Activated CD8-positive, alpha-beta memory T cell treated with anti-CD3 and anti-CD28 coated beads for 24 hours (primary cell): ENCODE data around the gene EYA2.

Experiments used
- DNase-seq: peaks from one replicate; pipeline ENCODE4 v3.0.0-alpha.2; 2020

Gene EYA2

DNA sequence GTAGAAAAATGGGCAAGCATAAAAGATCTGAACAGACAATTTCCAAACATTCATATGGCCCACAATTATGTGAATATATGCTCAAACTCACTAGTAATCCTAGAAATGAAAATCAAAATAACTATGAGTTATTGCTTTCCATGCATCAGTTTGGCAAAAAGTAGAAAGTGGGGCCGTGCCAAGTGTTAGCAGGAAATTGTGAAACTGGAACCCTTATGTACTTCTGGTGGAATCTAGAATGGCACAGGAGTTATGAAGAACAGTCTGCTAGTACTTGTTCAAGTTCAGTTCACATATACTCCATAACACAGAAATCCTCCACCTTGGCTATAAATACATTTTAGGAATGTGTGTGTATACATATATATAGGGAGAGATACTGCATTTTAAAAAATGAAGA, 89.8 kb downstream of the EYA2 start:
- DNase-seq: no peak

DNA sequence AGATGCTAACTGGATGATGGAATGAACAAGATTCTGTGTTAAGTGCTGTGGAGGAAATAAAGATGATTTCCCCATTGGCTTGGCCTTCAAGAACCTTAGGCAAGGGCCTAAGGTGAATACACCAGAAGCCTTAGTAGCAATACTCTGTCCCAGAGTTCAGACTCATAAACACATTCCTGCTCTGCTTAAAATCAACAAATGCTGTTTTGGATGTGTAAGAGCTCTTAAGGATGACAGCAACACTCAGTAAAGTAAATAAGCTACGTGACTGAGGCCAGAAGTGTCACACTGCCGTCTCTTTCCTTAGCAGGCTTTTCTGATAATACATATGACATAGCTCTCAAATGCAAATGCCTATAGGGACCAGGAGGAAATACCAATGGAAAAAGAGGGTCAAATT, 90.6 kb downstream of the EYA2 start:
- no peak for DNase-seq

DNA sequence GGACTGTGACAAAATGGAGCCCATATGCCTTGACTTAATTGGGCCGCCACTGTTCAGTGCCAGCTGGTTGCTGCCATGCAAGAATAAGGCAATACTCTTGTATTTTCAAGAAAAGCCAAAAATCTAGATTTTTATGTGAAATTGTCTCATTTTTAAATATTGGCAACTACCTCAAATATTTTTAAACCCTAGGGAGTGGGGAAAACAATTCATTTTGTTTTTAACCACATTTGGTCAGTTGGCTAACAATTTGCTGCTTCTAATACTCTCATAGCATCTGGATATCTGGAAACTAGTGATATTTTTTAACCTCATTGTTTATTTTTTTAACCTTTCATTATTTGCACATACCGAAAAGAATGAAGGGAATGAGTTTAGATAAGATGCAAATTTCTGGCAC, 91.0 kb downstream of the EYA2 start:
- no peak for DNase-seq

DNA sequence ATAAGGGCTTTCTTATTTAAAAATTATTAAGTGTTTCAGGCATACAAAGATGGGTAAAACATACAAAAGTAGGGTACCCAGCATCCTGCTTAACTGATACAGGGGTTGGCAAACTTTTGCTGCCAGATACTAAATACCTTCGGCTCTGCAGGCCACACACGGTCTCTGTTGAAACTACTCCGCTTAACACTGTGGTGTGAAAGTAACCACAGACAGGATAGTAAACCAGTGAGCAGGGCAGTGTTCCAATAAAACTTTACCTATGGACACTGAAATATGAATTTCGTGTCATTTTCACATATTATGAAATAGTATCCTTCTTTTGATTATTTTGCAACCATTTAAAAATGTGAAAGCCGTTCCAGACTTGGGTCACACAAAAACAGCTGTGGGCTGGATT, 92.4 kb downstream of the EYA2 start:
- DNase-seq: no peak

DNA sequence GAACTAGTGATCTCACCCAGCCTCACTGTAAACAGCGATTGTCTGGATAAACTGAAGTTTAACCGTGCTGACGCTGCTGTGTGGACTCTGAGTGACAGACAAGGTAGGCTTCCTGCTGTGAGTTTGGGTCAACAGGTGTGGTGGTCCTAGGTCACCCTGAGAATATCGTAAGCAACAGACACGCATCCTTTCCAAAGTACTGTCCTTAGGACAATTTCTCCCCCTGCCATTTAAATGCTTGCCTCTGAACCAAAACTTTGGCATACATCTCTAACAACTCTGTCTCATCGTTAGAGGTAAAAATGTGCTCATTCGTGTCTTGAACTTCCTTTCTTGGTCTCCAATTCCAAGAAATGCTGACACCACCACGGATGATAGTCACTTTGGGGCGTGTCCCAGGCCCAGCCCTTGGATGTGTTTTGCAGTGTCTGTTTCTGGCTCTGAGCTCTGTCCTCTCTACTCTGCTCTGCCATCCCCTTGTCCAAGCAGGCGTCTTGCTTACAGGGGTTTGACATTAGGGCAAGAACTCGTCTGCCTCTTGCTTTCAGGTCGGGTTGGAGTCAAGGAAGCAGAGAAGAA, 95.5 kb downstream of the EYA2 start:
- DNase-seq: peak; percentile 46

DNA sequence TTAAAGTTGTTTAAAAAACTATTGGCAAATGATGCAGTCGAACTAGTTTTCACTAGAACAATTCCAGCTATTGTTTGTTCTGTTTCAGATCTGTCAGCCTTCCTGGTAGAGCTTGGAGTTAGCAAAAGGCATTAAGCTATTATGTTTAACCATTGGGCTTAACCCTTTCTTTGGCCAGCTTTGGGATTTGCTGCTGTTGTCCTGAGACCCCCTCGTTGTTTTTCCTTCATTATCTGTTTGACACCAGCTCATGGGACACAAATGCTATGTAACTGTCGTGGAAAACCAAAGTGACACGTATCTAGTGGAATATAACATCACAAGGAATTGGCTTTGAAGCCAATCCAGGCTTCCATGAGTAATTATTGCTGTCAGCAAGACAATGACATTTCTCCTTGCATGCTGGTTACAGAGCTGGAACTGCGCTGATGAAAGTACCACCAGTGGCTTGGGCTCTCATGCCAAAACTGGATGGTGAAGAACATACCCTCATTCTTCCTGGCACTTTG, 96.0 kb downstream of the EYA2 start:
- no peak for DNase-seq

DNA sequence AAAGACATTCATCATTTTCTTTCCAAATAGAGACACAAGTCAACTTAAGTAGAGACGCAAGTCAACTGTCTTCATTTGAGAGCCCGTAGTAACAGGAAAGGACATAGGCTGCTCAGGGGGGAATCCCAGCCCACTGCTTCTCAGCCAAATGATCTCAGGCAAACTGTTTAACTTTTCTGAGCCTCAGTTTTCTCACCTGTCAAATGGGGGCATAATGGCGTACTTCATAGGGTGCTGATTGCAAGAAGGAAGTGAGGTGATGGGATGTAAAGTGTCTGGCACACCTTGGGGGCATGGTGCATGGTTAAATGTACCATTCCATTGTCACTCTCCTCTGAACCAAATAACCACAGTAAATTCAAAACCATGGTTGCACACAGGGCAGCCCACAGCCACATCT, 96.5 kb downstream of the EYA2 start:
- peak; percentile 17 for DNase-seq

DNA sequence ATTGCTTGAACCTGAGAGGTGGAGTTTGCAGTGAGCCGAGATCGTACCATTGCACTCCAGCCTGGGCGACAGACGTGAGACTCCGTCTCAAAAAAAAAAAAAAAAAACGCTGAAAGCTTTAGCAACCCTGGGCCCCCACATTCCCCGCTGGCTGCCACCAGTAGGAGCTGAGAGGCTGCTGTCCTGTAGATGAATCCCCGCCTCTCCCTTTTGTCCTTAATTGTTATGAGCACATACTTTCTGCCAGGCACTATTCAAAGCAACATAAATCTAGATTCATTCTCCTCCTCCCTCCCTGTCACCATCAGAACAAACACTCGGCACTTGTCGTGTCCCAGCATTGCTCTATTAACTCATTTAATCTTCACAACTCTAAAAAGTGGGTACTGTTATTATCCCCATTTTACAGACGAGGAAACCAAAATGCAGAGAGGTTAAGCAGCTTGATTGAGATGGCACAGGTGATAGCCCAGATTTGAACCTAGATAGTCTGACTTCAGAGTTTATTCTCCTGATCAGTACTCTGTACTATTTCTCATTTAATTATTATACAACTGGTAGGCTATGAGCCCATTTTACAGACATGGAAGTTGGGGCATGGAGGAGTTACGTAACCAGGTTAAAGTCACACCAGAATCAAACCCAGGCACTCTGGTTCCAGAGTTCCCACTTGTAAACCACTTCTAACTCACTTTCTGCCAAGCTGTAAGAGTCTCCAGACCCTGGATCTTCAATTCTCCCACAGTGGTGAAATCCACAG, 97.4 kb downstream of the EYA2 start:
- DNase-seq: no peak

DNA sequence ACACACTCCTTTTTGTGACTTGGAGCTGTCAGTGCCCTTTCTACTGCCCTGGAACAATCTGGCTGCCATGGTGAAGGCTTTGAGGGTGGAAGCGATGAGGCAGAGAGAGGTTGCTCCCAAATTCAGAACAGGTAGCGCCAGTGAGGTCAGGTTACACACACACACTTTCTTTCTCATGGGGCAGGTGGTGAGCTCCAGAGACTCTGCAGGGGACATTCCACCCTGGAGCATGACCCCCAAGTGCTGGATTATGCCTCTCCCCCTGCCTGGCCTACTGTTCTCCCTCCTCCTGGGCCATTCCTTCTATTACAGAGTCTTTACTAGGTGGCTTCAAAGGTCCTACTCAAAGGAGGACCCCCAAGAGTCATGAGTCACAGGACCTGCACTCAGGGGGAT, 98.0 kb downstream of the EYA2 start:
- no peak for DNase-seq

DNA sequence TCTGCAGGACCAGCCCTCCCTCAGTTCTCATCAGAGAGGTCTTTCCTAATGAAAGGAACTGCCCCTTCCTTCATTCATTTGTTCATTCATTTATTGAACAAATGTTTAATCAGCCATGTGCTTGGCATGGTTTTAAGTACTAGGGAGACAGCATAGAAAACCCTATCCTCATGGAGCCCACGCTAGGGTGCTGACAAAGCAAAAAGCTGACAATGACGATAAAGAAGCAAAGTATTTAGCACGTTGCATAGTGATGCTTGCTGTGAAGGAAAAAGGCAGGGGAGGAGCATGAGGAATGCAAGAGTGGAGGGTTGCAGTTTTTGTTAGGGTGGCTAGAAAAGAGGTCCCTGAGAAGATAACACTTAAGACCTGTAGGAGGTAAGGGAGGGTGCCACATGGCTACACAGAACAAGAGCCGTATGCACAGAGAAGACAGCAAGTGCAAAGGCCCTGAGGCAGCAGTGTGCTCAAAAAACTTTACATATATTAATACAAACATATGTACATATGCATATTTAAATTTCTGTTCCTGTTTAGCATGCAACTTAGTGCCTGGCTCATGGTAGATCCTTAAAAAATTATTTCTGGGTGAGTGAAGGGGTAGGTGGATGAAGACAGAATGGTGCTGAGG, 98.9 kb downstream of the EYA2 start:
- no peak for DNase-seq

DNA sequence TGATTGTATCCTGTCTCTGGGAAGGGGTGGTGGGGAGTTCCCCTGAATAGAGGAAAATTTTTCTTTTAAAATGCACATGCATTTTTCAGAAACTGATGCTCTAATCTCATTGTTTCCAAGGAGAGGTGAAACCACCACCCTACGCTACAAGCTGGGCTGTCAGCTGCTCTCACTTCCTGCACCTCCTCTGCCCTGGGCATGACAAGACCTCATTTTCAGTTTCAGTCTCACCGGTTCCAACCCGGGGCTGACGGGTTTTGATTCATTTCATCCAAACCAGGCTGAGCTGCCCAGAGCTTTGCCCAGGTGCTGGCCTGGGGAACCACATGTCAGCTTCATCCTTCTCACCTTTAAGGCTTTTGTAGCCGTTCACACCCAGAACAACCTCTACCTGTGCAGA, 99.7 kb downstream of the EYA2 start:
- DNase-seq: peak; percentile 66

DNA sequence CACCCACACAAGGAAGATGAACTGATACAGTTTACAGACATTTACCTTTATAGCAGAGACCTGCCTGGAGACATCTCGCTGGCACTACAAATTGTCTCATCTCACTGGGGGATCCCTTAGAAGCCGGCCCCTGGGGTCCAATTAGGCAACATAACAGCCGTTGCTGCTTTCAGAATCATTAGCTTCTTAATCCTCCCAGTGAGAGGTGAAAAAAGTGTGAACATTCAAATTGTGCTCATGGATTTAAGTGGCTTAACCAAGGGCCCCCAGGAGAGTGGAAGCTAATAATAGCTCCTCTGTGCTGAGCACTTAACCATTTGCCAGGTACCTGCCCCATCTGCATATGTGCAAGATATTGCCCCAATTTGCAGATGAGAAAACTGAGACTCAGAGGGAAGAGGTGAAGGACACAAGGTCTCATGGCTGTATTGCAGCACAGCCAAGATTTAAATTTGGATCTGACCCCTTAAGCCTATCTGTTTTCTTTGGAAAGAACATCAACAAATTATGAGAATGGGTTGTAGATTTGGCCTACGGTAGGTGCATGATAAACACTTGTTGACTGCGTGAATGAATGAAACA, 101.0 kb downstream of the EYA2 start:
- DNase-seq: no peak

DNA sequence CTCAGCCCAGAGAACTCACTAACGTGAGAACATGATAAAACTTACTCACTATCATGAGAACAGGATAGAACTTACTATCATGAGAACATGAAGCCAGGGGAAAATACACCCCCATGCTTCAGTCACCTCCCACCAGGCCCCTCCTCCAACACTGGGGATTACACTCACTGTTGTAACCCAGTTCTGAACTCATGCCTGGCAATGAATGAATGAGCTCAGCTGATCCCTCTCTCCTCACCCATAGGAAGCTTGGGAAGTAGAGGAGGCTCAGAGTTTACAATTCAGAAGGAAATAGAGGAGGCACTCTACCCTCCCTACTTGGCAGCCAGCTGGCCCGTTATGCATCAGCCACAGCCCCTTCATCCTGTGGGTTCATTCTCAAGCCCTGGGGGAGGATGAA, 102.5 kb downstream of the EYA2 start:
- no peak for DNase-seq

DNA sequence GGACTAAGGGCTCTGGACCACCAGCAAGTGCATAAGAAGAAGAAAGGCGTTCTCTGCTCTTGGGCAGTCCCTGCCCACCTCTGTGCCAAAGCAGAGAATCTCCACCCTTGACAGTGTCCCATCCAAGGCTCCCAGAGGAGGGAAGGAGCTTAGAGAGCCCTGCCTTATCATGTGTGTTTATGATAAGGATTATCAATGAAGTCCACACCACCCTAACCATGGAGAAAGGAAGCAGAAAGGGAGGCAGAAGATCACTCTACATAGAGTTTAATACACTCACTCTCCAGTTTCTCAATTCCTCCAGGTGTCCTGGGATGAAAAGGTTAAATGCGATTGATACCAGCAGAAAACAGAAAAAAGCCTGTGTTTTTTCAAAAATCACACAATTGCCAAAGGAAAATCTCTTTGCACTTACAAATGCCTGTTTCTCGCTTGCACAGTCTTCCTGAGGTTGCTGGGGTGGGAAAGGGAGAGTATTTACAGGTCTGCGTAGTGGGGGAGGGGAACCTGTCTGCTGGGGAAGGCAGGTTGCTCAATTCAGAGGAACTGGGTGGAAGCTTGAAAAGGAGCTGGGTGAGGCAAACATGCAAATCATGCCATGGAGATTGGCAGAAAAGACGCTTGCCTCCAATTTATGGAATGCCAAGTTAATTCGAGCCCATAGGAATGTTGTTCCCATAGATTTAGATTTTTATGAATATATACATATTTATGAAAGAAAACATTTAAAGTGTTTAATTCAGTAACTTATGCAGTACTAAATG, 104.0 kb downstream of the EYA2 start:
- no peak for DNase-seq

DNA sequence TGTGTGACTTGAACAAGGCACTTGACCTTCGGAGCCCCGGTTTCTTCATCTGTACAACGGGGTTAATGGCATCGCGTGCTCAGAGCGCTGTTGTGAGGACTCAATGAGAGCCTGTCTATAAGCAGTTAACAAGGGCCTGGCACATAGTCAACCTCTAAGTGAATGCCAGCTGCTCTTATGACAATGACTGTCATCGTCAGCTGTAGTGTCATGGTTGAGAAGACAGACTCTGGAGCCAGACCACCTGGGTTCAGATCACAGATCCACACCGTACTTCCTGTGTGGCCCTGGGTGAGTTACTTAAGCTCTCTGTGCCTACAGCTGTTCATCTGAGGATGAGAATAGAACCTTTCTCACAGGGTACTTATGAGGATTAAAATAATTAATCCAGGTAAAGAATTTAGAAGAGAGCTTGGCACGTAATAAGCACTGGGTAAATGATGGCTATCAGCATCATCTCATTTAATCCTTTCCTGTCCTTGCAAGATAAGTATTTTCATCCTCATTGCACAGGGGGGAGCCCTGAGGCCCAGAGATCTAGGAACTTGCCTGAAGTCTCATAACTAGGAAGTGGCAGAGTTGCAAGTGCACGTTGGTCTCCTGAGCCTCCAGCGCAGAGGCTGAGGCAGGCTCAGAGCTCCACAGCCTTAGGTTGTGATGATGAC, 105.3 kb downstream of the EYA2 start:
- no peak for DNase-seq

DNA sequence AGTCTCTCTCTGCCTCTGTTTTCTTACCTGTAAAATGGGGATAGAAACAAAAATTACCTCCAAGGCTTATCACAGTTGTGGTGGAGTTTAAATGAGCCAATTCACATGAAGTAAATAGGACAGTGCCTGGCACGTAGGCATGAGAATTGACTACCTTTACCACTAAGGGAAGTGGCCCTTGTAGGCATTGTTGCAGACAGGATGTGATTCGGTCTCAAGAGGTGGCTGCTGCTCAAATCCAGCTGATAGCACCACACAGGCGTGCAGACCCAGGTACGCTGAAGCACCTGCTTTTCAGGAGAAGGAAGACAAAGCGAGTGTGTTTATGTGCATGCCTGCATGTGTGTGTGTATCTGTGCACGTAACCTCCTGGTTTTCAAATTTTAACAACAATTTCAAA, 108.6 kb downstream of the EYA2 start:
- no peak for DNase-seq

DNA sequence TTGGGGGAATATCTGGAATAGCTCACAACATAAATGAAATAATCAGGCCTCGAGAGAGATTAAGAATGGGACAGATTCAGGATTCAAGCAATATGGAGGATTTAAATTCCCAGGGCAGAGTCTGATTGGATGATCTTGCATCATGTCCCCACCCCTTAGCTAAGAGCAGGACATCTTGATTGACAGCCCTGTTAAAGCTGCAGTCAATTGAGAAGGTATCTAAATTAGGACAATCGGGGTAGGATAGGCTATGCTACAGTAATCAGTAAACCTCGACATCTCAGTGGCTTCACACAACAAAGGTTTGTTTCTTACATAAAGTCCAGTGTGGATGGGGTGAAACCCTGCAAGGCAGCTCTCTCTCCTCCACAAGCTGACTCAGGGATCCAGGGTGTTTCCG, 109.5 kb downstream of the EYA2 start:
- DNase-seq: no peak

DNA sequence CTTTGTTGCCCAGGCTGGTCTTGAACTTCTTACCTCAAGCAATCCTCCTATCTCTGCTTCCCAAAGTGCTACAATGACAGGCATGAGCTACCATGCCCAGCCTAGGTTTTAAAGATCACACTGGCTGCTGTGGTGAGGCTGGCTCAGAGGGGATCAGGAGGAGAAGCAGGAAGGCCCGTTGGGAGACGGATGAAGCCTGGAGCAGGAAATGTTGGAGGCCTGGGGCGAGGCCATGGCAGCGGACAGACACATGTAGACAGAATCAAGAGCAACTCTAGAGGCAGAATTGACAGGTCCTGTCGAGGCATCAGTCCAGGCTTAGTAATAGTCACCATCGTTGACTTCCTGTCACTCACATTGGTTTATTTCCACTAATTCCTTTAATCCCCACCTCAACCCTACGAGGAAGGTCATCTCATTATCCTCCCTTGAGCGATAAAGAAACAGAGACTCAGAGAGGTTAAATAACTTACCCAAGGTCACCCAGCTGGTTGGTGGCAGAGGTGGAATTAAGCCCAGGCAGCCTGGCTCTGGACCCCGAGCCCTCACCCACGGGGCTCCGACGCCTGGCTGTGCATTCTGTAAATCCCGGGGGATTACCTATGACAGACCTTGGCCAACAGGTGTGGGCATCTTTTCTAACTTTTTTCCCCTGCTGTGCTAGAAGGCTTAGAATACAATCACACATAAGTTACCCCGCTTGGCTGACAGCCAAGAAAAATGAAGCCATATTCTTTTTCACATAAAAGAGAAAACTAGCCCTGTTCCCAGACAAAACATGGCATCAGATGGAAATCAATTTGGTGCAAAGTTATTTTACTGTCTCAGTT, 113.4 kb downstream of the EYA2 start:
- DNase-seq: no peak

DNA sequence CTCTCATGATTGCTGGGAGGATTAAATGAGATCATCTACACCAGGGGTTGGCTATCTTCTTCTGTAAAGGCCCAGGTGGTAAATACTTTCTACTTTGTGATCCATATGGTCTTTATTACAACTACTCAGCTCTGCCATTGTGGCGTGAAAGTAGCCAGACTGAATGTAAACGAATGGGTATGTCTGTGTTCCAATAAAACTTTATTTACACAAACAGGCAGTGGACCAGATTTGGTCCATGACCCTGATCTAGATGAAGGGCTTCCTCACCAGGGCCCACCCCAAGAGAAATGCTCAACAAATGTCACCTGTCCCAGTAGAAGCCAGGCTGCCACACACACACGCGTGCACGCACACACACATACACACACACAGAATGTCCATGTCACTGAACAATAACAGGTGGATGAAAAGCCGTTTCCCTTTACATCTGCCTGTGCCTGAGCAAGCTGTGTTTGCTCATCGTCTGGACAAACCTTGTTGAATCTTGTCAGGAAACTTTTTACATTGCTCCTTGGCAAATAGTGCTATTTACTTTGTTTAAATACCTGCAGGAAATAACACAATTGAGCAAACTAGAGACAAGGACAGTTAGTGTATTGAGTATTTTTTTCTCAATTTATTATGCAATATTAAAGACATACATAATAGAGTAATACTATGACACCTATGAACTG, 114.3 kb downstream of the EYA2 start:
- no peak for DNase-seq

DNA sequence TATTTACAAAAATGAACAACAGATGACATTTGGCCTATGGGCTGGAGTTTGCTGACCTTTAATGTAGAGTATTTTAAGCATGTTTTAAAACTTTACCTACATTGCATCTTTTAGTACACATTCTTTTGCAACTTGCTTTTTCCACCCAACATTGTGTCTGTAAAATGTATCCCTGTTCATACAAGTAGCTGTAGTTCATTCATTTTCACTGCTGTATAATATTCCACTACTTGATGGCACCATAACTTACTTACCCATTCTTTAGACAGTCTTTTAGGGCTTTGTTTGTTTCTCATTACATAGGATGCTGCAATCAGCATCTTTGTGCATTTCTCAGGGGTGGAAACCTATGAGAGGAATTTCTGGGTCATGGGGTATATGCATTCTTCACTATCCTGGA, 115.1 kb downstream of the EYA2 start:
- no peak for DNase-seq

DNA sequence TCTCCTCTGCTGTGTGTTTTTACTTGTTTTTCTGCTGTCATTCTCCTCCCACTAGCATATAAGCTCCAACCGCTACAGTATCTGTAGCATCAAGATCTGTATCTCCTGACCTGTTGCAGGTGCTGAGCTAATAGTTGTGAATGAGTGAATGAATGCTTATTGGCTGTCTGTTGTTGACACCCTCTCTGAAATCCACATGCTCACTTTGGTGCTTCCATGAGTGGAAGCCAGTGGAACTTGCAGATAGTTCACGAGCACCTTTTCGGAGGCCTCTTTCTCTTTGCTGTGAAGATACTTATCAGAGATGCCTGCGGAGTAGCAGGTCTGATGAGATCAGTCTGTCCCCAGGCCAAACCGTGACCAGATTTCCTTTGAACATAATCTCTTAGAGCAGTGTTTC, 117.3 kb downstream of the EYA2 start:
- DNase-seq: no peak
